GM21529 (cell line): ENCODE measurements around the gene DNER.

Experiments
- ATAC-seq: cut with Tn5 transposase; IDR thresholded peaks from one replicate; pipeline ENCODE4 v1.9.1; 2021; ENCODE audit not compliant: unreplicated experiment

DNER gene

DNA sequence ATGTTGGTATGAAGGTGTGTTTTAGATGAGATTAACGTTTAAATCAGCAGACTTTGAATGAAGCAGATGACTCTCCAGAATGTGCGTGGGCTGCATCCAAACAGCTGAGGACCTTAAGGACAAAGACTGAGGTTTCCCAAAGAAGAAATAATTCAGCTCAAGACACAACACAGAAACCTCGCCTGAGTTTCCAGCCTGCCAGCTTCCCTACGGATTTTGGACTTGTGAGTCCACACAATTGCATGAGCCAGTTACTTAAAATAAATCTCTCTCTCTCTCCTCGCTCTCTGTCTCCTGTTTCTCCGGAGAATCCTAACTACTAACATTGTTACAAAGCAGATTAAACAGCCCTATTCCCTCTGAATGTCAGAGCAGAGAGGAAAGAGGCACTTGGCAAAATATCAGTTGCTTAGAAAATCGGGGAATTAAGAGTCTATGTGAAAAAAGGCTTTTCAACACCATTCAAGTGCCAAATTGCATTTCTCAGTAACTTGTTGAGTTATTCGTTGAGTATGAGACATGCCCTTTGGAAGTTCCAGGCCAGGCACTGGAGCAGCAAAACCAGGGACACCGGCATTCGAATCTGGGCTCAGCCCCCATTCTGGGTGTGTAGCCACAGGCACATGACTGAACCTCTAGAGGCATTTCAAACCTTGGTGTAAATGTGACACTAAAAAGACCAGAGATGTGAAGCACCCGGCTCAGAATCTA lies 268.7 kb downstream of the DNER start:
- no peak for ATAC-seq

DNA sequence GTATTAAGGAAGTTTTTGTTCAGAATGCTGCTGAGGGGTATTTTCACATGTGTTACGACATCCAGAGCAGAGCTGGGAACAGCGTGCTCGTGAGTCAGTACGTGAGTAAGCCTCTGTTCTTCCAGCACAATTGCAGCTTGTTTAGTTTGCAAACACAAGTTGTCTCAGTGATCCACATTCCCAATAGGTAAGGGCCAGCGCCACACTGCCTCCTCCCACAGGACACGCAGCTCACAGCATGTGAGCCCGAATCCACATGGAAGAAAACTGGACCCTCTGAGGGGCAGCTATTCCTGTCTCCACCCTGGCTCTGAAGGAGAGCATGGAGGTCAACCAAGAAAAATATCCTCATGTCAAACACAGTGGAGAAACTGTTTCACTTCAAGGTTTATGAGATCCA lies 269.3 kb downstream of the DNER start:
- no peak for ATAC-seq

DNA sequence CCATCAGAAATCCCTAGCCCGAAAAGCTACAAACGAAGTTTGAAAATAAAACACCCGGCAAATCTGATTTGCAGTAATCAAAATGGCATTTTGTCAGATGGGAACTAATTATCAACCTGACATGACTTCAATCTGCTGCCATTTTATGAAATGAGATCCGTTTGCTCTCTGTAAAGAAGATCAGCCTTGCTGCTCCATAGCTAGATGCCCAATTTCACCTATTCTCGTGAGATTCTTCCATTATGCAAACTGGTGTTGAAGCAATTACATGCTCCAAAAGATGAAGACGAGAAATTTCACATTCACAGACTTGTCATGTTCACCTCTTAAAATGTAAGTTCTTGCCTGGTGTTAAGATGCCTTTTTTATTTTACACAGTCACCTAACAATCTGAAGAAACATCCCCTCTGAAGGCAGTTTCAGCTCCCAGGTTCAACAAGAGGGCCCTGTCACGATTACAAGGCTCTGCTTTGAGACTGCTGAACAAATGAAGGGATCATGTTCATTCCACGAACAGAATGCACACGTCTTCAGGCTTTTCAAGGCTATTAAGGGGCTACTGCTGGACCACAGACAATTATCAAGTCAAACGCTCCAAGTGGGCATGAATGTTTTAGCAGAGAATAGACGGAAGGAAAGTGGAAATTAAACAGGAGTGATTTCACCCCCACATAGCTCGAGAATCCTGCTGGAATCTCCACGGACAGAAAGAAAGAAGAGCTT lies 270.6 kb downstream of the DNER start:
- no peak for ATAC-seq

DNA sequence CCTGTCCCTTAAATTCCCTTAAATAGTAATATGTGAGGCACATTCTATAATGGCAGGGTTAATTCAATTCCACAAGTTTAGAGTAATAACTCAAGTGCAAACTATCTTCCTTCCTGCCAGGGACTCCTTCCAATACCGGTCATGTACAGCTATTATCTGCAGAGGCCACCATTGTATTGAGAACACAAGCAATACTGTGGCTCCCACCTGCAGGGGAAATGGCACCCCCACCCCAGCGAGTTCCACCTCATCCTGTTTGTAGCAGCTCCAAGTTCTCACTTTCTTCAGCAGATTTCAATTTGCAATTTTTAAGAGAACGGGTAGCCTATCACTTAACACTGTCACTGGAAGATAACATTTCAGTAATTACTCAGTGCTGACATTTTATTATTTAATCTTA lies 271.2 kb downstream of the DNER start:
- ATAC-seq: no peak

DNA sequence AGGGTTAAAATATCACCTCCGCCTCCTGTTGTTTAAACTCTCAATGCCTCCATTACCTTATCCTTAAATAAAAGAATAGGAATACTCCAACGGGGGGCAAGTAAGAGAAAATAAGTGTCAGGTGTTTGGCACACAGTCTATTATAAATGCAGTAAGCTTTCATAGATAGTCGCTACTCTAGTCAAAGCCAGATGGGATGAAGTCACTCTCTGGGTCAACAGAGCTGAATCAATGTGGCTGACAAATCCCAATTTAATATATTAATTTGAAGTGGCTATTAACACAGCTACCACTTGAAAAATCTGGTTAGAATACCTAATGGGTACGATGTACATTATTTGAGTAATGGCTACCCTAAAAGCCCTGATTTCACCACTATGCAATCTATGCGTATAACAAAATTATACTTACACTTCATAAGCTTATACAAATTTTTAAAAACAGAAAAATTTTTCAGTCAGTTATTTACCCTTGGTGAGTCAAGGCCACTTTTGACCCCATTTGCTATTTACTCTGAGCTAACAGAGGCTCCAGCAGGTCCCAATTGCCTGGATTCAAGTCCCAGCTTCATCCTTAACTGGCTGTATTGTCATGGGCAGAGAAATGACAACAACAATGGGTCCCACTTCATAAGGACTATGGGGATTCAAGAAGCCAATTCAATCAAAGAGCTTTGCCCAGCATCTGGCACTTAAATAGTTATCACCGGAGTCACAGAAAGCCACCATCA lies 275.8 kb downstream of the DNER start:
- no peak for ATAC-seq

DNA sequence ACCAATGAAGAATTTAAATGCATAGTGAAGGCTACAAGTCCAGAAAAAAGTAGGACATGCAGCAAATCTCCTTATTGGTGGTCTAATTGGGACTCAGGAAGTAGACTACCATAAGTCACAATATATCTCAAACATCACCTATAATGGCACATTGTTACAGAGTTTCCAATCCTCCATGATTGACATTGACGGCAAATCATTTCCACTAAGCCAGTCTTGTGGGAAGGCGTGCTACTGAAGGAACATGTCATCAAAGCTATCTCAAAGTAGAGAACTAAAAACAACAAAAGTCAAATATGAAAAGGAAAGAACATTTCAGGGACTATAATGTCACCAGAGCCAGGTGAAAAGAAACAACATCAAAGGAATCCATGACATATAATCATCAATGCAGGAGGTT lies 276.9 kb downstream of the DNER start:
- ATAC-seq: no peak

DNA sequence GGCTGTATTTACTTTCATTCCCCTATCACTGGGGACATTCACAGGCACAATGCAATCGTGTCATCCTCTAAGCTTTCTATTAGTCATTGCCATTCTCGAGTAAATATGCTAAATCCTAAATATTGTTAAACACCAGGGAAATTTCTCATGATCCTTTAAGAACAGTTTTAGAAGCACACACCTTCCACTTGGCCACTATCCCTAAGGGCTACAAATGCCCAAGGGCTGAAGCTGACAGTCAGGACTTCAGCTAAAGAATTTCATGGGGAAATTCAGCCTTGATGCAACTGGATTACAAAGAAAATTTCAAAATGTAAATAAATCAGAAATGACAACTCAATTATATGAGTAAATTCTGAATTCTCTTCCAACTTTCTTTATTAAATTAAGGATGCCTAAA lies 280.2 kb downstream of the DNER start:
- ATAC-seq: no peak

DNA sequence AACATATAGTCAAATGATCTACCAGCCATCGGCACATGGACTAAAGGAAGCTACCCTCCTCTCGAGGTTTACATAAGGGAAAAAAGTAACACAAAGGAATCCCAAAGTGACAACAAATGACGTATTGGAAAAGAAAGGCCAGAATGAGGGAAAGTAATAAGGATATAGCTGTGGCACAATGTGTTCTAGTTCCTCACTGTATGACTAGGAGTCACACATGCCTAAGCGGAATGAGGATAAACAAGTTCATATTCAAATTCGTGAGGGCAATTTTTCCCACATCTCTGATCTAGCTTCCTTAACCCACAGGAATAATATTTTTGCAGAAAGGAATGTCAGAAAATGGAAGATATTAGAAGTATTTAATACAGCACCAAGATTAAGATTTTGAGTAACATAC lies 281.0 kb downstream of the DNER start:
- no peak for ATAC-seq

DNA sequence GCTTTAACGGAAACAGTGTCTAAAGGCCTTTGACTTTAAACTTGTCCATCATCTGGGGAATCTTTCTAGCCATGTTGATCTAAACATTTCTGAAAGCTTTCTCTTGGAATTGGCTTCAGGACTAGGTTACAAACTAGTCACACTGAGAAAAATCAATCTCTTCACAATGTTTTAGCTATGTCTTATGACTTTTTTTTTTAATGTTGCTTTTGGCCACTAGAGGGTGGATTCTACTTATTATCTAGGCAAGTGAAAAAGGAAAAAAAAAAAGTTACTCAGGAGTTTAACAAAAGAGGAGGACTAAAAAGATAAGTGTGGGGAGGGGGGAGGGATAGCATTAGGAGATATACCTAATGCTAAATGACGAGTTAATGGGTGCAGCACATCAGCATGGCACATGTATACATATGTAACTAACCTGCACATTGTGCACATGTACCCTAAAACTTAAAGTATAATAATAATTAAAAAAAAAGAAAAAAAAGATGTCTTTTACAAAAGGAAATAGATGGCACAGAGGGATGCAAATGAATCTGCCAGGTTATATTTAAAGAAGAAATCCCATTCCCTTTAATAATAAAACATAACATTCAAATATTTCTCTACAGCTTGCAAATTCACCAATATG lies 282.9 kb downstream of the DNER start:
- ATAC-seq: no peak

DNA sequence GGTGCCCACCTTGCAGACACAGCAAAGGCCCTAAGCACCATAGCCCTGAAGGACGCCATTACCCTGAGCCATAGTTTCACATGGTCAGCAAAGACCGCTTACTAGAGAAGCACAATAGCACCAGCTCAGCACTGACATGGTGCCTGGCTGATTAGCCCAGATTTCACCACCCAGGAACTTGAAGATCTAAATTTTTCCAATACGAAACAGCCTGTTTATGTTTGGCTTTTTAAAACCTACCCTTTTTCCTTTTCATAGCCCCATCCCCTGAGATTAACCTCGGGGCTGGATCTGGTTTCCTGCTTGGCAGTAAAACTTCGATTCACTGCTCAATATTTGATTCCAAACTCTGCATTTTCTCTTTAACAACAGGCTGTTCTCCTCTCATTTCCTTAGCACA lies 284.8 kb downstream of the DNER start:
- no peak for ATAC-seq

DNA sequence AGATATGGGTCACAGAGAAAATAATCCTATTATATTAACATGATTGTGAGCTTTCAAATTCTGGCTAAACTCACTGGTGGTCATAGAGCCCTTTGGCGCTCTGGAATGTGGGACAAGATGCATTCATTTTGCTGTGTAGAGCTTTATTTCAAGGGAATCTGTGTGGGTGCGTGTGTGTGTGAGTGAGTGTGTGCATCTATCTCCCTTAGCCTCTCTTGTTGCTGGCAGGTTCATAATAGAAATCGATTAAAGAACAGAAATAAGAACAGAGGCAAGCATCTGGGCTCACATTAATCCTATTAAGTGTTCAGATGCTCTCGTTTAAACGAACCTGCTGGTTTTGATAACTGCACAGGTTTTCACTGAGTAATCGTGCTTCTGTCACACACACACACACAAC lies 287.9 kb downstream of the DNER start:
- ATAC-seq: no peak

DNA sequence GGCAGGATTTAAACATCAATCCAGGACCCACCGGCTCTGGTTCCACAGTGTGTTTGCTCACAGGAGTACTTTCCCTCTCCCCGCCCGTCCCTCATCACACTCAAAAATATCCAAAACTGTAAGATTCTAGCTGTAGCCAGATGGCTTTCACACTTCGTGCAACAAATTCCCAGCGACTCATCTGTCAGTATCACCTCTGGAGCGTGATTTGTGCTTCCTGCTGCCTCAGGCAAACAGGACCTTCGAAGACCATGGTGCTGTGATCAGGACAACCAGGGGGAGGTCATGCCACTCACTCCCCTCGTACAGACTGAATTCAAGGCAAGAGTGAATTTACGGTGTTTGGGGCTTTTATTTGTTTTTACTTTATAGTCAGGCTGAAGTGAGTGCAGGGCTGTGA lies 288.8 kb downstream of the DNER start:
- ATAC-seq: no peak

DNA sequence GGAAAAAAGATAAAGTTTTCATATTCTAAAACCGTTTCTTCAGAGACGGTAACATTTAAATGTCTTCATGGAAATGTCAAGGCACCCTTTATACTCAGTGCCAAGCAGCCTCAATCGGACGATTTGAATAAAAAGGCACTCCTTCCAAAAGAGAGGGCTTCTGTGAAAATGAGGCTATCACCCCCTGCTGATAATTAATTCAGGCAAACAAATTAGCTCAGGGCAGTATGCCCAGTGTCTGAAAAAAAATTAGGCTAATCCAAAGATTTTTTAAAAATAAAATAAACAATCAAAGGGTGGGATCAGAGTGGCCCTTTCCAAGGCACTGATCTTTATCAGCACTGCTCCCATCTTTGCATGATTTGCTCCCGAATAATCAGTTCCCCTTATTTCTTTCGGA lies 292.3 kb downstream of the DNER start:
- ATAC-seq: no peak

DNA sequence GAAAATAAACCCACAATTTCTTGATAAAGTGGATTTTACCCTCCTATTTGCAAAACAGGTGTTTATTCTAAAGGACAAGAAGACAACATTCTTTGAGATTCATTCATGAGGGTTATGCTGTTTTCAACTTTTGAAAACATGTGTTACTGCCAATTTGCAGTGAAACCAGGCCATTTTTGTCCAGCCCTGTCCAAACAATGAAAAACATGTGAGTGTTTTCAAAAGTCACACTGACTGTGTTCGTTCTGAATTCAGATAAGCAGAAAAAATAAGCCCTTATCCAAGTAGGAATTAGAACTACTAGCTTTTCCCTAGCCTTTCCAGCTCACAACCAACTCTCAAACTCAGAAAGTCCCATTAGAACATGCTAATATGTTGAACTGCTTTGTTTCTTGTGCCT lies 295.2 kb downstream of the DNER start:
- no peak for ATAC-seq

DNA sequence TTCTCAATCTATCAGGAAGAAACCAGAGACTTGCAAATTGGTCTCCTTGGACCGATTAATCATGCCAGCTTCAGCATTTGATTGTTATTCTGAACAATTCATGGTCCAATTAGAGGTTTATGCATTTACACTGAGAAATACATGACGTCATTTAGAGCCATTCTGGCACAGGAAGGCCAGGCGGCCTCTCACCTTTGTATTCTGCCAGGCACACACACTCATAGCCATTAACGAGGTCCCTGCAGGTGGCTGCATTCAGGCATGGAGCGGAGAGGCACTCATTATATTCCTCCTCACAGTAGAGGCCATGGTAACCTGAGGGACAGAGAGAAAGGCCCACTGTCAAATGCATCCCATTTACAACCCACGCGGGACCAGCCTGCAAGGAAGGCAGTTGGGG lies 296.4 kb downstream of the DNER start:
- no peak for ATAC-seq

DNA sequence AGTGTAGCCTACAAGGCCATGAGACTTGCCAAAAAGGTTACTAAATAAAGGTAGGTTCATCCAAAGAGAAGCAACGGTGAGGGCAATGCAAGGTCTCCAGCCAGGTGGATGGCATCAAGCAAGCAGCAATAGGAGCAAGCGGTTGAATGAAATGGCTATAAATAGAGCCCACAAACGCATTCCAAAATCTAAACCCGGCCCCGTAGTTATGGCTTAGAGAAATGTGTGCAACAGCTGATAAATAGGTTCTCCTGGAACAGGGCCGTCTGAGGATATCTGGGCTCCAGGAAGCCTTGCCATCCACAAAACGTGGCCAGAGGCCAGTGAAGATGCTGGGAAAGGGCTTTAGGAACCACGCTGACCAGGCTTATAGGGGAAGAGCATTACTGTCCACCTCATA lies 297.2 kb downstream of the DNER start:
- ATAC-seq: no peak

DNA sequence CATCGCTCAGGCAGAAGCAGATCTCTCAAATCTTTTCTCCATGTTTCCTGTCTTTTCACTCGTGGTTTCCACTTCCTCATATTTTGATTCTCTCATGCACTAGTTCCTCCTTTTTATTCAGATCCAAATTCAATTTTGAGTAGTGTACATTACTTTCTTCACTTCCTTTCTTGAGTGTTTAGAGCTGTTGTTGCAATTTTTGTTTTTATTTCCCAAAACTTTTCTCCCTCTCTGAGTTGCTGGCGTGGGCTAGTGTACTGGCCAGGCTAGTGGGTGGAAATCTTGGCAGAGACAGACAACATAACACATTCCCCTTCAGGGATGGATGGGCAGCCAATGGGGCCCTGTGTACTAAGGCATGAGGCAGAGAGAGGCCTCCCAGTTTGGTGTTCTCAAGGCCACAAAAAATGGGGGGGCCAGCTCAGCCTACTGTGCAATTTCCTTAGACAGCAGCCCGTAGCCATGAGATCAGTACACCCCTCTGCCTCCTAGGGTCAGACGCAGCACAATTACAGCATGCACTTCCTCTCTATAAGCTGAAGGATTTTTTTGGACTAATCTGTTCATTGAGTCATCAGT lies 298.1 kb downstream of the DNER start:
- ATAC-seq: no peak

DNA sequence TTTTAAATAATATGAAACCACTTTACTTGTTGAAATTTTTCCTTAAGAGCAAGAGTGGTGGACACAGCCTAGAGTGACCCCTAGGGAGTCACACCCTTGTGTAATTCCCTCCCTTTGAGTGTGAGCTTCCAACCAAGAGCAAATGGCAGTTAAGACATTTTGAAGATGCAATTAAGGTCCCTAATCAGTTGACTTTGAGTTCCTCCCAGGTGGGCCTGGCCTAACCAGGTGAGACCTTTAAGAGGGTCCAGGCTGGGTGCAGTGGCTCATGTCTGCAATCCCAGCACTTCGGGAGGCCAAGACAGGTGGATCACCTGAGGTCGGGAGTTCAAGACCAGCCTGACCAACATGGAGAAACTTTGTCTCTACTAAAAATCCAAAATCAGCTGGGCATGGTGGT lies 299.7 kb downstream of the DNER start:
- ATAC-seq: no peak

DNA sequence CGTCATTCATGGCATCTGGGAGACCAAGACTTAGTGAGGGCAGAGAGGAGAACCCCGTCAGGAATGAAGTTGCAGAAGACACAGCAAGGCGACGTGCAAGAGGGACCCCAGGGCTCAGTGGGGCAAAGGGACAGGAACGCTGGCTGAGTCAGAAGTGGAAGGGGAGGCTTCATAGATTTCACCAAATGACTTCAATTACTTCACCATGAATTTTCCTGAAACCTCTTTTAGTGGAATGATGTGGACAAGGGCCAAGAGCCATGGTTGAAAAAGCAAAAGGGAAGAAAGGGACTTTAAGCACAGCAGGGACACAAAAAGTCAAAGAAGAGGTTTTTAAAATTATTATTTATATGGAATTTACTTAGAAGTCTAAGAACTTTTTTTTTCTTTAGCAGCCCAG lies 301.7 kb downstream of the DNER start:
- ATAC-seq: no peak

DNA sequence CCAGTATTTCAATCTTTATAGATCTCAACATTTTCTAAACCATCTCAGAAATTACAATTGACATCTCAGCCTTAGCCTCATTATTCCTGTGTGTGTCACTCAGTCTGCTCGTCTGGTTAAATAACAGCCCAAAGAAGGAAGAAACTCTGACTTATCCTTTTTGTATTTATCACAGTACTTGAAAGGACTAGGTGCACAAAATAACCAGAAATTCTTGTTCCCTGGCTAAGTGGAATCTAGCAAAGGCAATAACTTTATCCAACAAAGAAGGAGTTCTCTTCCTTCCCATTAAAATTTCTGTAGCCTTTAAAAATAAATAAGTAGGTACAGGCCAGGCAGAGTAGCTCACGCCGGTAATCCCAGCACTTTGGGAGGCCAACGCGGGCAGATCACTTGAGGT lies 303.4 kb downstream of the DNER start:
- no peak for ATAC-seq

DNA sequence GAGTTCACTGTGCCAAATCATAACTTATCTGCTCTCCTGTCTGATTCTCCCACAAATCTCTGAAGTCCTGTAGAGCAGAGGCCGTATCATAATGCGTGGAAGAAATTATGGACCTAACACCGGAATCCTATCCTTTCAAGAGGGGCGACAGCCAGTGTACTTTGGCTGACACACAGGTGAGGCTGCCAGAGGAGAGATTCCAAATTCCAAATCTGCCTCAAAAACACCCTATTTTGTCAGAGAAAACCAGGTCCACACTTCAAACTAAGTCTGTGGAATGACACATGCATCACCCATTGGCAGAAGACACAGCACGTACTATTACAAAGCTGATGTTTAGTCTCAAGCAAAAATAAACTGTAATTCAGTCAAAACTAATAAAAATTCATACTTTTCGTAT lies 304.1 kb downstream of the DNER start:
- ATAC-seq: no peak
